DMS 273 (cell line): Measurements from ENCODE around the gene TSHZ2.

ENCODE experiments used
- DNase-seq: peaks from one replicate; lab custom pipeline; 2025; ENCODE audit not compliant: unreplicated experiment; lab: John Stamatoyannopoulos, UW

TSHZ2 gene

GRCh38 chr20:53274365-53274764, 302.2 kb downstream of the TSHZ2 start:
- DNase-seq, result no peak

- no peak for DNase-seq
Observed at GRCh38 chr20:53274807-53275206, 302.6 kb downstream of the TSHZ2 start.

GRCh38 chr20:53276143-53276542, 304.0 kb downstream of the TSHZ2 start:
- no peak for DNase-seq

- DNase-seq, result no peak
Observed at GRCh38 chr20:53278555-53278954, 306.4 kb downstream of the TSHZ2 start.

GRCh38 chr20:53279735-53280134, 307.6 kb downstream of the TSHZ2 start:
- DNase-seq, result no peak

- DNase-seq, result no peak
Observed at GRCh38 chr20:53281557-53282117, 309.5 kb downstream of the TSHZ2 start.

GRCh38 chr20:53282217-53282955, 310.2 kb downstream of the TSHZ2 start:
- DNase-seq, result no peak

- no peak for DNase-seq
Observed at GRCh38 chr20:53283011-53283410, 310.9 kb downstream of the TSHZ2 start.

GRCh38 chr20:53283597-53283996, 311.4 kb downstream of the TSHZ2 start:
- DNase-seq, result no peak

GRCh38 chr20:53284256-53284655, 312.1 kb downstream of the TSHZ2 start:
- DNase-seq, result no peak

- DNase-seq, result no peak
Observed at GRCh38 chr20:53284696-53285095, 312.5 kb downstream of the TSHZ2 start.

GRCh38 chr20:53287357-53288042, 315.3 kb downstream of the TSHZ2 start:
- DNase-seq, result peak; percentile 39

GRCh38 chr20:53291548-53291947, 319.4 kb downstream of the TSHZ2 start:
- peak; percentile 57 for DNase-seq

GRCh38 chr20:53292347-53292746, 320.2 kb downstream of the TSHZ2 start:
- DNase-seq, result no peak

GRCh38 chr20:53294804-53295203, 322.6 kb downstream of the TSHZ2 start:
- DNase-seq, result no peak

GRCh38 chr20:53296025-53296424, 323.9 kb downstream of the TSHZ2 start:
- peak; percentile 57 for DNase-seq

- DNase-seq, result peak; percentile 57
Observed at GRCh38 chr20:53296451-53297153, 324.4 kb downstream of the TSHZ2 start.

GRCh38 chr20:53297154-53297529, 325.0 kb downstream of the TSHZ2 start:
- DNase-seq, result no peak

GRCh38 chr20:53298260-53298659, 326.1 kb downstream of the TSHZ2 start:
- no peak for DNase-seq

- peak; percentile 93 for DNase-seq
Observed at GRCh38 chr20:53298911-53299310, 326.8 kb downstream of the TSHZ2 start.

- peak; percentile 61 for DNase-seq
Observed at GRCh38 chr20:53299831-53300230, 327.7 kb downstream of the TSHZ2 start.

- peak; percentile 25 for DNase-seq
Observed at GRCh38 chr20:53301869-53302268, 329.7 kb downstream of the TSHZ2 start.
